ENCODE data around the gene SCYGR4. TPM values are rescaled to one million over a fixed set of nuclear protein-coding genes. Genes with fewer than 3 reads are reported as not detected.

Gene SCYGR4
- total RNA-seq, 4 donors from 2014 or later = not detected

DNA sequence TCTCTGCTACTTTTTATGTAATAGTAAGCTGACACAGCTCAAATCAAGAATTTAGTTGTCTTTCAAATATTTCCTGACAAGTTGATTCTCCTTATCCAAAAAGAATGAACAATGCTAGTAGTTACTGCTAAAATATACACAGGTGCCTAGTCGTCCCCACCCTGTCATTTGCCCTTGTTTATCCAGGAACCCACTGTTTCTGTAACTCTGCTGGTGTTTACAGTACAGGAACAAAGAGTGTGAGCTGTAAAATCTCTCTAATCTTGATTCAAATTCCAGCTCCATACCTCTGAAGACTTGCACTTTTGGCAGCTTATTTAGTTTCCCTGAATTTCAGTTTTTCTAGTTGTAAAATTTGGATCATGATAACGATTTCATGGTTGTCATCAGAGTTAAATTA is 39.7 kb upstream of the SCYGR4 start:
- Histone ChIP-seq H3K9me3 (no peaks in the 10 kb centered on the region), H3K36me3 (no peaks in the 10 kb centered on the region), H3K4me3 (replicated peaks in 1 of 3) (no peak overlapping the region), H3K27me3 (no peaks in the 10 kb centered on the region), H3K4me1 (no peaks in the 10 kb centered on the region), H3K27ac (no peak overlapping the region)
- no peak for TF ChIP-seq POLR2A (IDR thresholded peaks at IDR 0.05)
- TF ChIP-seq, protein P1, sequence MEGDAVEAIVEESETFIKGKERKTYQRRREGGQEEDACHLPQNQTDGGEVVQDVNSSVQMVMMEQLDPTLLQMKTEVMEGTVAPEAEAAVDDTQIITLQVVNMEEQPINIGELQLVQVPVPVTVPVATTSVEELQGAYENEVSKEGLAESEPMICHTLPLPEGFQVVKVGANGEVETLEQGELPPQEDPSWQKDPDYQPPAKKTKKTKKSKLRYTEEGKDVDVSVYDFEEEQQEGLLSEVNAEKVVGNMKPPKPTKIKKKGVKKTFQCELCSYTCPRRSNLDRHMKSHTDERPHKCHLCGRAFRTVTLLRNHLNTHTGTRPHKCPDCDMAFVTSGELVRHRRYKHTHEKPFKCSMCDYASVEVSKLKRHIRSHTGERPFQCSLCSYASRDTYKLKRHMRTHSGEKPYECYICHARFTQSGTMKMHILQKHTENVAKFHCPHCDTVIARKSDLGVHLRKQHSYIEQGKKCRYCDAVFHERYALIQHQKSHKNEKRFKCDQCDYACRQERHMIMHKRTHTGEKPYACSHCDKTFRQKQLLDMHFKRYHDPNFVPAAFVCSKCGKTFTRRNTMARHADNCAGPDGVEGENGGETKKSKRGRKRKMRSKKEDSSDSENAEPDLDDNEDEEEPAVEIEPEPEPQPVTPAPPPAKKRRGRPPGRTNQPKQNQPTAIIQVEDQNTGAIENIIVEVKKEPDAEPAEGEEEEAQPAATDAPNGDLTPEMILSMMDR (IDR thresholded peaks at IDR 0.05) = no peak
- DNase-seq = no peak
- 49 to 53% methylated on average over 2 of the region's 2 CpGs for WGBS, 2 donors
- intact Hi-C loops (cut with DNase I) = no loop called here

DNA sequence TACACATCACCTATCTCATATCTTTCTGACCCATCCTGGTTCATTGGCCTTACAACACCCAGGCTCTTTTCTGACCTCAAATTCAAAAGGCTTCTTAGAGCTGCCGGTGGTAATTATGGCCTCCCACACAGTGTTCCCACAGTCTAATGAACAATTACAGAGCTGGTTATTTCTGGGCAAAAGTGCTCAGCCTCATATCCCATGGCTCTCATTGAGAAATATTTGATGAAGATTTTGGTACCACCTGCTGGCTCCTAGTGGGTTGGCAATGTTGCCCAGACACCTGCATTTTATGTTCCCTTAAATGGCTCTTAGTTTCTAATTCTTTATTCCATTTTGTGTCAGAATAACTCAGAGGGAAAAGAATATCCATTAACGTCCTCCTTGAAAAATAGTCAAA is 38.7 kb upstream of the SCYGR4 start:
- WGBS, 2 donors = 72 to 86% methylated on average over 2 of the region's 2 CpGs
- no peak for DNase-seq
- no peaks in the 10 kb centered on the region for H3K27me3 ChIP-seq

DNA sequence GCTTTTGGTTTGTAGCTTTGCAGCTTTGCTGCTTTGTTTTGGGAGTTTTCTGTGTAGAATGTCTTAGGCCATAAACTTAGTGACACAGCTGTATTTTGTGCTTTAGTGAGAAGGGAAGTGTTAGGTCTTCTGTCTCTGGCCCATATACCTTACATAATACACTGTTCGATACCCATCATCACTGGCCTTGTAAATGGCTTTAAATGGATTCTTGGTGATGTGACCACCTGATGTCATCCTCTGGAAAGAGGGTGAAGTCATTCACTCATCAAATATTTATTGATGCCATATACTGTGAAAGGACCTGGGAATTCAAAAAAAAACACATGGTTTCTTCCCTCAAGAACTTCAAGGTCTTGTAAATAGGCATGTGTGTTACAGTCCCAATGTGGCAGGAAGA is 37.5 kb upstream of the SCYGR4 start:
- TF ChIP-seq POLR2A (IDR thresholded peaks at IDR 0.05) = no peak
- TF ChIP-seq, protein P1 (IDR thresholded peaks at IDR 0.05) = no peak
- no peaks in the 10 kb centered on the region for H3K4me1 ChIP-seq
- H3K27ac ChIP-seq = no peak overlapping the region
- H3K9me3 ChIP-seq = no peaks in the 10 kb centered on the region
- no peak overlapping the region for H3K4me3 ChIP-seq (replicated peaks in 1 of 3)
- no peak for DNase-seq
- 94 to 96% methylated on average over 1 of the region's 1 CpG for WGBS, 2 donors
- H3K36me3 ChIP-seq = no peaks in the 10 kb centered on the region
- H3K27me3 ChIP-seq = no peaks in the 10 kb centered on the region
- intact Hi-C loops (cut with DNase I) = no loop called here

More for the DNA sequence above, 38.7 kb upstream of the SCYGR4 start:
- no peak for TF ChIP-seq POLR2A (IDR thresholded peaks at IDR 0.05)
- TF ChIP-seq, protein P1 (IDR thresholded peaks at IDR 0.05) = no peak
- Histone ChIP-seq H3K9me3 (no peaks in the 10 kb centered on the region), H3K36me3 (no peaks in the 10 kb centered on the region), H3K4me1 (no peaks in the 10 kb centered on the region), H3K27ac (no peak overlapping the region), H3K4me3 (replicated peaks in 1 of 3) (no peak overlapping the region)
- intact Hi-C loops (cut with DNase I) = no loop called here

DNA sequence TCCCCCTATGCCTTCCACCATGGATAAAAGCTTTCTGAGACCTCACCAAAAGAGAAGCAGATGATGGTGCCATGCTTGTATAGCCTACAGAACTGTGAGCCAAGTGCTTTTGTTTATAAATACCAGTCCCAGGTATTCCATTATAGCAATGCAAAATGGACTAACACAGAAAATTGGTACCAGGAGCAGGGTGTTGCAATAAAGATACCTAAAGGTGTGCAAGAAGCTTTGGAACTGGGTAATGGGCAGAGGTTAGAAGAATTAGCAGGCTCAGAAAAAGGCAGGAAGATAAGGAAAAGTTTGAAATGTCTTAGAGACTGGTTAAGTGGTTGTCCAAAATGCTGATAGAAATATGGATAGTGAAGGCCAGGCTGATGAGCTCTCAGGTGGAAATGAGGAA is 34.9 kb upstream of the SCYGR4 start:
- DNase-seq = no peak
- Histone ChIP-seq H3K27ac (no peak overlapping the region), H3K9me3 (no peaks in the 10 kb centered on the region), H3K4me1 (no peaks in the 10 kb centered on the region), H3K4me3 (replicated peaks in 1 of 3) (no peak overlapping the region), H3K27me3 (no peaks in the 10 kb centered on the region), H3K36me3 (no peaks in the 10 kb centered on the region)
- intact Hi-C loops (cut with DNase I) = no loop called here
- TF ChIP-seq POLR2A (IDR thresholded peaks at IDR 0.05) = no peak
- TF ChIP-seq, protein P1 (IDR thresholded peaks at IDR 0.05) = no peak

DNA sequence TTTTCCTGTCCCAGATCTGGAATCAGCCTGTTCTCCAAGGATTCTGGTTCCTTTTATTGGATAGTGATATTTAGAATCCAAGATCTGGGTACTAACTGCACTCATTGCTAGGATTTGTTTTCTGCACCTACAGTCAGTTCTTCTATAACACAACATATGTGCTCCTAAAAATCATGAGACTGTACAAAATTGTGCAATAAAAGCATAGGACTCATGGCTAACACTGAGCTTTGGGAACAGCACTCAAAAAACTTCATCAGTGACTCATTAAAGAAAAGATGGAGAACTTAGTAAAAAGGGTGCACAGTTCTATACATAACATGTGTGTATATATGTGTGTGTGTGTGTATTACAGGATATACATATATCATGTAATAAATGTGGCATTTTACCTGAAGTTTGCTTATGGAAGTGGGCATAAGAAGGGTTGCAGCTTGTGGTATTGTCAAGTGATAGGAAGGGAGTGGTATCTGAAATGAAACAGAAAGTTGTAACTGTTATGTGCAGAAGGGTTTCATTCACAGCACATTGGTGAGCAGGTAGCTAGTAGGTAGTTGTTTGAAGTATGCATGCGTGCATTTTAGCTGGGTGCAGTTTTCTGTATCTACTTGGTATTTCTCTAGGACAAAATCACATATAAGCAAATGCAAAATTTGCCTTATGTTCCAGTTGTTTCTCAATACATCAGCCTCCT is 24.5 kb upstream of the SCYGR4 start:
- no peak for TF ChIP-seq POLR2A (IDR thresholded peaks at IDR 0.05)
- TF ChIP-seq, protein P1 (IDR thresholded peaks at IDR 0.05) = no peak
- Histone ChIP-seq H3K4me3 (replicated peaks in 1 of 3) (no peak overlapping the region), H3K36me3 (no peaks in the 10 kb centered on the region), H3K4me1 (no peaks in the 10 kb centered on the region), H3K27ac (no peak overlapping the region), H3K27me3 (no peaks in the 10 kb centered on the region), H3K9me3 (no peaks in the 10 kb centered on the region)
- DNase-seq = no peak
- WGBS, 2 donors = 81 to 95% methylated on average over 1 of the region's 1 CpG
- intact Hi-C loops (cut with DNase I) = no loop called here

Data from thyroid gland (tissue), 4 donors.